ENCODE data around the gene ACAD11. TPM values are rescaled to one million over a fixed set of nuclear protein-coding genes. Genes with fewer than 3 reads are reported as not detected.

Gene ACAD11
- total RNA-seq, 1 donor from 2014 or later: 45.2 TPM

- peaks cover 2% of the 10 kb centered on the region for H3K36me3 Mint-ChIP-seq
- H3K9ac ChIP-seq: no peak overlapping the region
- H3K4me2 ChIP-seq: no peak overlapping the region
- peaks cover 16% of the 10 kb centered on the region for H3F3A ChIP-seq (ENCODE audit: low read depth)
- H3K27ac ChIP-seq: no peak overlapping the region
- H3K9me3 Mint-ChIP-seq: no peaks in the 10 kb centered on the region
- H2AFZ ChIP-seq (replicated peaks): no peak overlapping the region
- no peaks in the 10 kb centered on the region for H3K9me3 ChIP-seq (ENCODE audit: low read depth)
- no peaks in the 10 kb centered on the region for H3K27me3 ChIP-seq
- no peaks in the 10 kb centered on the region for H3K36me3 ChIP-seq
- no peak overlapping the region for H3K4me3 Mint-ChIP-seq
- H3K4me3 ChIP-seq: no peak overlapping the region
- H4K20me1 ChIP-seq (ENCODE audit: low read depth): no peaks in the 10 kb centered on the region
- H3K27me3 Mint-ChIP-seq (ENCODE audit: insufficient read depth, low read depth): peaks cover 2% of the 10 kb centered on the region
- H3K27ac Mint-ChIP-seq: no peak overlapping the region
- TF ChIP-seq EZH2 (IDR thresholded peaks at IDR 0.05): no peak
- TF ChIP-seq CTCF (IDR thresholded peaks at IDR 0.05): no peak
- TF ChIP-seq EZH2phosphoT487 (IDR thresholded peaks at IDR 0.05): no peak
- H3K79me2 ChIP-seq (ENCODE audit: low read depth): no peaks in the 10 kb centered on the region
- no peaks in the 10 kb centered on the region for H3K4me1 Mint-ChIP-seq
- peaks cover 9% of the 10 kb centered on the region for H3K4me1 ChIP-seq
- no peak for DNase-seq (ENCODE audit: low spot score)
These were observed 66.2 kb downstream of the ACAD11 start for GRCh38 chr3:132593241-132593946.

GRCh38 chr3:132592216-132592615 lies 67.4 kb downstream of the ACAD11 start:
- Histone ChIP-seq H3K27me3 (no peaks in the 10 kb centered on the region), H3F3A (ENCODE audit: low read depth) (peaks cover 16% of the 10 kb centered on the region), H3K27ac (no peak overlapping the region), H3K9ac (no peak overlapping the region), H3K4me2 (no peak overlapping the region), H3K9me3 (ENCODE audit: low read depth) (no peaks in the 10 kb centered on the region), H2AFZ (replicated peaks) (no peak overlapping the region), H4K20me1 (ENCODE audit: low read depth) (no peaks in the 10 kb centered on the region), H3K36me3 (no peaks in the 10 kb centered on the region), H3K4me1 (peaks cover 9% of the 10 kb centered on the region), H3K4me3 (no peak overlapping the region), H3K79me2 (ENCODE audit: low read depth) (no peaks in the 10 kb centered on the region)
- no peaks in the 10 kb centered on the region for H3K9me3 Mint-ChIP-seq
- peaks cover 2% of the 10 kb centered on the region for H3K36me3 Mint-ChIP-seq
- no peaks in the 10 kb centered on the region for H3K4me1 Mint-ChIP-seq
- H3K4me3 Mint-ChIP-seq: no peak overlapping the region
- no peak for TF ChIP-seq CTCF (IDR thresholded peaks at IDR 0.05)
- TF ChIP-seq EZH2 (IDR thresholded peaks at IDR 0.05): no peak
- TF ChIP-seq EZH2phosphoT487 (IDR thresholded peaks at IDR 0.05): no peak
- H3K27me3 Mint-ChIP-seq (ENCODE audit: insufficient read depth, low read depth): peaks cover 2% of the 10 kb centered on the region
- H3K27ac Mint-ChIP-seq: no peak overlapping the region
- no peak for DNase-seq (ENCODE audit: low spot score)

GRCh38 chr3:132587401-132587800 lies 72.2 kb downstream of the ACAD11 start:
- Histone ChIP-seq H3K27ac (no peak overlapping the region), H3F3A (ENCODE audit: low read depth) (no peaks in the 10 kb centered on the region), H3K4me3 (no peak overlapping the region), H2AFZ (replicated peaks) (no peak overlapping the region), H3K4me2 (no peak overlapping the region), H3K9ac (no peak overlapping the region), H3K27me3 (no peaks in the 10 kb centered on the region), H3K79me2 (ENCODE audit: low read depth) (no peaks in the 10 kb centered on the region), H4K20me1 (ENCODE audit: low read depth) (no peaks in the 10 kb centered on the region), H3K4me1 (no peaks in the 10 kb centered on the region), H3K9me3 (ENCODE audit: low read depth) (no peaks in the 10 kb centered on the region), H3K36me3 (no peaks in the 10 kb centered on the region)
- no peaks in the 10 kb centered on the region for H3K4me1 Mint-ChIP-seq
- peaks cover 2% of the 10 kb centered on the region for H3K27me3 Mint-ChIP-seq (ENCODE audit: insufficient read depth, low read depth)
- no peak overlapping the region for H3K4me3 Mint-ChIP-seq
- no peak for TF ChIP-seq CTCF (IDR thresholded peaks at IDR 0.05)
- no peak for TF ChIP-seq EZH2phosphoT487 (IDR thresholded peaks at IDR 0.05)
- TF ChIP-seq EZH2 (IDR thresholded peaks at IDR 0.05): no peak
- no peaks in the 10 kb centered on the region for H3K9me3 Mint-ChIP-seq
- H3K27ac Mint-ChIP-seq: no peak overlapping the region
- peaks cover 6% of the 10 kb centered on the region for H3K36me3 Mint-ChIP-seq
- no peak for DNase-seq (ENCODE audit: low spot score)
